K562 (cell line): Measurements from ENCODE around the gene MBD6. TPM values are rescaled to one million over a fixed set of nuclear protein-coding genes. Genes with fewer than 3 reads are reported as not detected.

Source experiments
- CXXC5 ChIP-seq: fragments of 250-450 bp; sonication (Bioruptor Pico); IDR thresholded peaks from 2 replicates; pipeline ENCODE4 v1.8.0; 2022; ENCODE audit warnings: inconsistent platforms, mild to moderate bottlenecking, moderate library complexity
- ERF ChIP-seq: fragments of 450-650 bp; formaldehyde crosslinking; IDR thresholded peaks from 2 replicates; pipeline ENCODE4 v1.4.0; 2020; ENCODE audit warnings: mild to moderate bottlenecking, mixed read lengths
- IRF2 ChIP-seq: sonication (generic); formaldehyde crosslinking; IDR thresholded peaks from 2 replicates; pipeline ENCODE4 v1.8.1; 2022; ENCODE audit warnings: mild to moderate bottlenecking, missing genetic modification reagents
- PHTF2 ChIP-seq: fragments of 250-450 bp; sonication (Bioruptor Pico); IDR thresholded peaks from 2 replicates; pipeline ENCODE4 v1.5.0; 2021; ENCODE audit warnings: mild to moderate bottlenecking
- POLR2AphosphoS5 ChIP-seq: IDR thresholded peaks from 2 replicates; pipeline ENCODE4 v1.6.1; 2011; ENCODE audit warnings: mild to moderate bottlenecking, low read depth, low read length, moderate library complexity; ENCODE audit not compliant: control insufficient read depth, insufficient read depth
- SMC3 ChIP-seq: conservative IDR thresholded peaks from 2 replicates; pipeline ENCODE4 v1.6.1; 2011; ENCODE audit warnings: low read depth, low read length, improper control_type of control experiment; ENCODE audit not compliant: insufficient read depth
- SP1 ChIP-seq: sonication (generic); formaldehyde crosslinking; IDR thresholded peaks from 2 replicates; pipeline ENCODE4 v1.8.1; 2022; ENCODE audit warnings: mild to moderate bottlenecking, missing genetic modification reagents
- TAF7 ChIP-seq: fragments of 450-650 bp; IDR thresholded peaks from 2 replicates; pipeline ENCODE4 v1.6.1; 2016; ENCODE audit warnings: missing genetic modification characterization, missing compliant biosample characterization
- XRCC4 ChIP-seq: IDR thresholded peaks from one replicate; pipeline ENCODE4 v1.6.1; 2011; ENCODE audit not compliant: insufficient read depth, insufficient read length; ENCODE audit errors: extremely low read depth
- ZBTB40 ChIP-seq, 2 experiments: fragments of 450-650 bp in 1 of 2; sonication (generic) in 1 of 2; formaldehyde crosslinking in 1 of 2; IDR thresholded peaks; 2 replicates each; pipeline versions ENCODE4 v1.7.1 to v1.9.0; 2016 to 2022; ENCODE audit warnings: inconsistent platforms in 1 of 2, mild to moderate bottlenecking in 1 of 2, missing genetic modification reagents in 1 of 2
- ZNF23 ChIP-seq: fragments of 250-450 bp; sonication (Bioruptor Pico); IDR thresholded peaks from 2 replicates; pipeline ENCODE4 v1.4.0; 2020; ENCODE audit warnings: mild to moderate bottlenecking
- ZNF253 ChIP-seq: fragments of 250-450 bp; sonication (Bioruptor Pico); conservative IDR thresholded peaks from 2 replicates; pipeline ENCODE4 v1.6.1; 2021; ENCODE audit warnings: mild to moderate bottlenecking
- ZNF609 ChIP-seq: sonication (generic); formaldehyde crosslinking; IDR thresholded peaks from 2 replicates; pipeline ENCODE4 v1.8.1; 2023; ENCODE audit warnings: missing genetic modification reagents, mild to moderate bottlenecking, borderline replicate concordance
- polyA plus RNA-seq, 8 experiments: library from polyadenylated mRNA; depleted of rRNA in 4 of 8; stranded (reverse) in 5 of 8; unstranded in 3 of 8; fragments of >200 nt; fragmentation: Nextera tagmentation in 2 of 8; fragmentation: Illumina TruSeq in 1 of 8; extraction: Ambion mirVana in 2 of 8; extraction: Trizol in 1 of 8; gene quantifications; 2 replicates each; pipeline versions ENCODE4 v1.2.1 to v1.2.3, GENCODE V29; 2011 to 2014; ENCODE audit warnings: inconsistent platforms in 1 of 8, missing spikeins in 1 of 8
- total RNA-seq, 7 experiments: library from RNA; depleted of rRNA in 6 of 7; stranded (reverse); fragments of >200 nt in 6 of 7; fragmentation: Illumina TruSeq in 2 of 7; extraction: Trizol in 2 of 7; gene quantifications; 2 replicates each; pipeline versions ENCODE4 v1.2.1 to v1.2.3, GENCODE V29; 2011 to 2021; ENCODE audit warnings: low replicate concordance in 1 of 7

The MBD6 gene
- total and polyA plus RNA-seq, 9 of the 15 experiments (the other 6 are each of a cell fraction or from before 2014, with no cell fraction given) = 2.0 to 54.8 (median 3.8) TPM

GRCh38 chr12:57515934-57516541 lies 6.6 kb upstream of the MBD6 start (continued):
- TF ChIP-seq ZNF609 (no peak), ZNF253 (CRISPR knock-in tag) (0 out of 2 replicates have a peak, but pooled peaks have one; percentile 41), ZBTB40 (IDR thresholded peaks at IDR 0.05) (peak; percentile 63), ZBTB40 (CRISPR knock-in tag; IDR thresholded peaks at IDR 0.05) (no peak), PHTF2 (CRISPR knock-in tag) (peak; percentile 22; the same call in 1 of the 2 replicates), SP1 (0 out of 2 replicates have a peak, but pooled peaks have one; percentile 0), POLR2AphosphoS5 (peak; percentile 15), IRF2 (no peak), ZNF23 (CRISPR knock-in tag) (peak; percentile 30; the same call in 1 of the 2 replicates), SMC3 (no peak), XRCC4 (no peak), TAF7 (tag) (no peak), ERF (CRISPR knock-in tag) (0 out of 2 replicates have a peak, but pooled peaks have one; percentile 35), CXXC5 (no peak)
